HepG2 (cell line): ENCODE data around the gene SKIC2. TPM values are rescaled to one million over a fixed set of nuclear protein-coding genes. Genes with fewer than 3 reads are reported as not detected.

Source experiments
- ATAC-seq: fragments of 200-7000 bp; cut with Tn5 transposase; 3 replicates; pipeline ENCODE4 v1.9.1; 2020; ENCODE audit warnings: mild to moderate bottlenecking, moderate library complexity
- BruUV-seq: library from RNA; stranded (reverse); fragments of 400-500 nt; replicated peaks from 2 replicates; lab custom pipeline; 2021; lab: Mats Ljungman, UMichigan
- CTCF ChIA-PET: fragments of 300-600 bp; formaldehyde crosslinking; extraction: SDS; loops from one replicate; lab custom pipeline; 2021; ENCODE audit warnings: low total read pairs, inconsistent platforms, low intra/inter-chr PET ratio; lab: Yijun Ruan, JAX
- POLR2A ChIA-PET: fragments of 350-600 bp; sonication (Branson Sonifier 250); formaldehyde crosslinking; loops from one replicate; lab custom pipeline; 2020; ENCODE audit warnings: antibody characterized with exemption, inconsistent platforms; lab: Yijun Ruan, JAX
- DNase-seq: peaks from one replicate; pipeline ENCODE4 v3.0.0-alpha.2; 2015; ENCODE audit warnings: low spot score
- FAIRE-seq: peaks from 3 replicates; lab custom pipeline; 2011; peaks lifted over from hg19 to GRCh38; lab: Jason Lieb, UNC
- H2AFZ ChIP-seq: one replicate; pipeline ENCODE4 v1.6.1; 2011; ENCODE audit warnings: low read length, inconsistent platforms
- H3K27ac ChIP-seq: fragments of 300-600 bp; 3 replicates; pipeline ENCODE4 v1.8.0; 2011; ENCODE audit warnings: mixed run types, mild to moderate bottlenecking, mixed read lengths, low read length, inconsistent platforms; ENCODE audit not compliant: insufficient read depth; ENCODE audit errors: extremely low read length
- H3K27me3 ChIP-seq, 2 experiments: fragments of 200-600 bp in 1 of 2; 2 replicates in 1 of 2; 3 replicates in 1 of 2; pipeline versions ENCODE4 v1.6.0 to v1.8.0; 2011; ENCODE audit warnings: low read length in 2 of 2, mild to moderate bottlenecking in 2 of 2, moderate library complexity in 2 of 2, inconsistent platforms in 1 of 2; ENCODE audit not compliant: insufficient read depth in 2 of 2, control insufficient read depth in 1 of 2
- H3K36me3 ChIP-seq, 2 experiments: fragments of 200-600 bp in 1 of 2; replicated peaks in 1 of 2; 2 replicates in 1 of 2; 3 replicates in 1 of 2; pipeline versions ENCODE4 v1.5.1 to v1.8.0; 2011; ENCODE audit warnings: low read length in 2 of 2, inconsistent platforms in 1 of 2; ENCODE audit not compliant: insufficient read depth in 2 of 2, control insufficient read depth in 1 of 2
- H3K4me1 ChIP-seq: 2 replicates; pipeline ENCODE4 v1.5.1; 2012; ENCODE audit warnings: low read length, inconsistent platforms; ENCODE audit not compliant: insufficient read depth
- H3K4me2 ChIP-seq: 2 replicates; pipeline ENCODE4 v1.6.0; 2011; ENCODE audit warnings: low read depth, low read length, inconsistent platforms
- H3K4me3 ChIP-seq, 3 experiments: fragments of 200-600 bp in 1 of 3; sonication (generic), shearing (Covaris generic) in 1 of 3; replicated peaks in 1 of 3; 2 replicates each; pipeline ENCODE4 v1.5.1; 2011 to 2016; ENCODE audit warnings: low read length in 3 of 3, inconsistent platforms in 2 of 3, low read depth in 2 of 3, mild to moderate bottlenecking in 2 of 3, control low read depth in 1 of 3, mixed read lengths in 1 of 3; ENCODE audit not compliant: insufficient read depth in 1 of 3
- H3K79me2 ChIP-seq: one replicate; pipeline ENCODE4 v1.6.1; 2011; ENCODE audit warnings: low read length, inconsistent platforms; ENCODE audit not compliant: insufficient read depth
- H3K9ac ChIP-seq: 2 replicates; pipeline ENCODE4 v1.6.0; 2011; ENCODE audit warnings: mild to moderate bottlenecking, low read depth, low read length, inconsistent platforms; ENCODE audit not compliant: insufficient read depth
- H3K9me3 ChIP-seq: 2 replicates; pipeline ENCODE4 v1.5.1; 2012; ENCODE audit warnings: mild to moderate bottlenecking, low read length
- H4K20me1 ChIP-seq: 2 replicates; pipeline ENCODE4 v1.6.0; 2011; ENCODE audit warnings: inconsistent platforms, mild to moderate bottlenecking, low read length, moderate library complexity; ENCODE audit not compliant: insufficient read depth
- BCLAF1 ChIP-seq: fragments of 450-650 bp; IDR thresholded peaks from 2 replicates; pipeline ENCODE4 v1.6.1; 2017; ENCODE audit warnings: mild to moderate bottlenecking
- FOXC1 ChIP-seq: sonication (generic); formaldehyde crosslinking; IDR thresholded peaks from 2 replicates; pipeline ENCODE4 v1.8.0; 2022; ENCODE audit warnings: mild to moderate bottlenecking, missing genetic modification reagents, borderline replicate concordance
- ZNF12 ChIP-seq: sonication (generic); formaldehyde crosslinking; IDR thresholded peaks from 2 replicates; pipeline ENCODE4 v1.5.0; 2020; ENCODE audit warnings: missing genetic modification reagents
- ZNF616 ChIP-seq: sonication (generic); formaldehyde crosslinking; IDR thresholded peaks from 2 replicates; pipeline ENCODE4 v1.5.0; 2020; ENCODE audit warnings: low read depth, mild to moderate bottlenecking, missing genetic modification reagents
- WGBS: methylation state at CpG from one replicate; pipeline ENCODE4 v1.1.6; 2017; ENCODE audit warnings: low lambda C conversion rate; 5-methylcytosine and 5-hydroxymethylcytosine counted together
- in situ Hi-C: cut with HindIII; loops from 2 replicates; pipeline ENCODE4 v1.10.0; 2017; ENCODE audit warnings: low pct_unique_long_range_greater_than_20kb; ENCODE audit not compliant: extremely low pct_ligation_motif_present
- intact Hi-C: fragments of 100-400 bp; cut with micrococcal nuclease; formaldehyde crosslinking; loops from one replicate; pipeline ENCODE4 v1.10.0; 2022; ENCODE audit not compliant: unreplicated experiment
- polyA plus RNA-seq, 8 experiments: library from polyadenylated mRNA; depleted of rRNA in 3 of 8; stranded (reverse) in 7 of 8; unstranded in 1 of 8; fragments of >200 nt; fragmentation: Illumina TruSeq in 4 of 8; extraction: Trizol in 4 of 8; gene quantifications; 2 replicates each; pipeline versions ENCODE4 v1.2.1 to v1.2.3, GENCODE V29; 2011 to 2016; ENCODE audit warnings: low read depth in 4 of 8, missing spikeins in 1 of 8, mixed read lengths in 1 of 8; ENCODE audit not compliant: insufficient read depth in 1 of 8
- total RNA-seq, 5 experiments: library from RNA; depleted of rRNA; stranded (reverse); fragments of >200 nt; fragmentation: Illumina TruSeq; extraction: Trizol; gene quantifications; 2 replicates each; pipeline ENCODE4 v1.2.3, GENCODE V29; 2016; ENCODE audit warnings: low read depth in 1 of 5
- TF ChIP-seq, protein P1 (sequence below): sonication (generic); formaldehyde crosslinking; conservative IDR thresholded peaks from 2 replicates; pipeline ENCODE4 v1.8.1; 2023; ENCODE audit warnings: missing genetic modification reagents

Gene SKIC2
- total and polyA plus RNA-seq, 2 of the 13 experiments (the other 11 are each of a cell fraction or from before 2014, with no cell fraction given) = 67.1 to 68.4 TPM

DNA sequence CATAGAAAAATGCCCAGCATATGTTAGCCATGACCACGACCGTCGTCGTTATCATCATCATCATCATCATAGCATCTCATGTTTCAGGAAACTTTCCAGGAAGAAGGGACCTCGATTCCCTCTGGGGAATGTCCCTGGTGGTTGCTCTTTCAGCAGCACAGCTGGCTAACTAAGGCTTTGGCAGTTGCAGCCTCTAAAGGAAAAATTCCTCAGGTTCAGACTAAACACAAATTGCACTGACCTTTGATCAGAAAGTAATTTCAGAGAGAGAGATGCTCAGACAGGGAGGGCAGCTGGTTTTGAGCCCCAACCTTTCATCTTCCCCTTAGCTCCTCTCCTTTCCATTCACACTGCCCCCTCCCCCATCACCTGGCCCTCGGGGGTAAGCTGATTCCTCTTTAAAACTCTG lies 18.7 kb upstream of the SKIC2 start (continued):
- TF ChIP-seq ZNF12 (CRISPR knock-in tag) = peak; percentile 46
- no peak for TF ChIP-seq ZNF616 (CRISPR knock-in tag)
- TF ChIP-seq, all 625 proteins: peak for 35

DNA sequence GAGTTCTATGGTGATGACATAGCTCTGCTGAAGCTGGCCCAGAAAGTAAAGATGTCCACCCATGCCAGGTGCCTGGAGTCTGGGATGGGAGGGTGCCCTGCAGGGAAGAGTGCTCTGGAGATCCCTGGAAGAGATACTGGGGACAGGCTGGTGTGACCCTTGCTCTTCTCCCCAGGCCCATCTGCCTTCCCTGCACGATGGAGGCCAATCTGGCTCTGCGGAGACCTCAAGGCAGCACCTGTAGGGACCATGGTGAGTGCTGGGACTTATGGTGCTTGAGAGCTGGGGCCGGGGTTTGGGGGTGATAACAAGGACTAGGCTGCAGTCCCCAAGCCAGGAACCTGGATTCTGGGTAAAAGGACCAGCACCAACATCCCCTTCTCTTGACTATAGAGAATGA lies 15.2 kb upstream of the SKIC2 start:
- H2AFZ ChIP-seq = no peak overlapping the region
- intact Hi-C loops (loop anchor here (2.0 kb wide), 1 partner anchor 41 kb away; the partner anchor contains the start of gene ZBTB12), in situ Hi-C loops (no loop called here)
- BruUV-seq = no TSS peak
- CTCF ChIA-PET = no interaction called here
- H3K79me2 ChIP-seq = peaks cover 22% of the 10 kb centered on the region
- H3K4me2 ChIP-seq = no peak overlapping the region
- ATAC-seq = no peak
- no peaks in the 10 kb centered on the region for H3K9me3 ChIP-seq
- POLR2A ChIA-PET = interaction anchor here (1.4 to 5.1 kb wide), 3 partner anchors 15 to 81 kb away, joined by 3 to 151 read pairs (median 4); partner anchors contain the start of genes C2, NELFE, NEU1 and SKIC2
- H3K27ac ChIP-seq = peak overlapping the region; percentile 9
- H3K27me3 ChIP-seq = no peaks in the 10 kb centered on the region; a peak in 1 of 5 replicates
- H3K9ac ChIP-seq = no peak overlapping the region
- no peaks in the 10 kb centered on the region for H4K20me1 ChIP-seq
- FAIRE-seq = no peak
- no peak overlapping the region for H3K4me3 ChIP-seq
- H3K4me1 ChIP-seq = peaks cover 92% of the 10 kb centered on the region
- WGBS = 87% methylated on average over 3 of the region's 3 CpGs
- H3K36me3 ChIP-seq = peaks cover 3 to 51% of the 10 kb centered on the region in 2 experiments; a peak in 4 of 5 replicates
- TF ChIP-seq, protein P1, sequence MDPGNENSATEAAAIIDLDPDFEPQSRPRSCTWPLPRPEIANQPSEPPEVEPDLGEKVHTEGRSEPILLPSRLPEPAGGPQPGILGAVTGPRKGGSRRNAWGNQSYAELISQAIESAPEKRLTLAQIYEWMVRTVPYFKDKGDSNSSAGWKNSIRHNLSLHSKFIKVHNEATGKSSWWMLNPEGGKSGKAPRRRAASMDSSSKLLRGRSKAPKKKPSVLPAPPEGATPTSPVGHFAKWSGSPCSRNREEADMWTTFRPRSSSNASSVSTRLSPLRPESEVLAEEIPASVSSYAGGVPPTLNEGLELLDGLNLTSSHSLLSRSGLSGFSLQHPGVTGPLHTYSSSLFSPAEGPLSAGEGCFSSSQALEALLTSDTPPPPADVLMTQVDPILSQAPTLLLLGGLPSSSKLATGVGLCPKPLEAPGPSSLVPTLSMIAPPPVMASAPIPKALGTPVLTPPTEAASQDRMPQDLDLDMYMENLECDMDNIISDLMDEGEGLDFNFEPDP (CRISPR knock-in tag) = no peak
- TF ChIP-seq FOXC1 (CRISPR knock-in tag) (0 out of 2 replicates have a peak, but pooled peaks have one; percentile 61), BCLAF1 (no peak)
- DNase-seq = no peak
